Activated CD4-positive, alpha-beta T cell treated with anti-CD3 and anti-CD28 coated beads, Interleukin-2, amount 10 ng/mL, durations not matched to agents 24 days and 14 days (primary cell): ENCODE measurements around the gene ST3GAL6. TPM values are rescaled to one million over a fixed set of nuclear protein-coding genes. Genes with fewer than 3 reads are reported as not detected.
"Not testable (repeated sequence)": the region's sequence is repeated elsewhere in the genome, so short reads cannot be mapped to it uniquely, and the experiment has no call there.

Experiments used
- DNase-seq: peaks from one replicate; pipeline ENCODE4 v3.0.0; 2022
- H3K27ac Mint-ChIP-seq: one replicate; pipeline ENCODE4 v1.8.0; 2022; ENCODE audit warnings: mild to moderate bottlenecking, mixed read lengths
- H3K27me3 Mint-ChIP-seq: one replicate; pipeline ENCODE4 v1.8.0; 2022; ENCODE audit warnings: mixed read lengths
- H3K36me3 Mint-ChIP-seq: one replicate; pipeline ENCODE4 v1.8.0; 2022; ENCODE audit warnings: low read depth, mild to moderate bottlenecking, mixed read lengths
- H3K4me1 Mint-ChIP-seq: one replicate; pipeline ENCODE4 v1.8.0; 2021; ENCODE audit warnings: mixed read lengths
- H3K4me3 Mint-ChIP-seq: one replicate; pipeline ENCODE4 v1.8.0; 2022; ENCODE audit warnings: mild to moderate bottlenecking, moderate library complexity, mixed read lengths
- H3K9me3 Mint-ChIP-seq: one replicate; pipeline ENCODE4 v1.8.0; 2021; ENCODE audit warnings: mixed read lengths
- intact Hi-C: fragments of 100-400 bp; cut with micrococcal nuclease; formaldehyde crosslinking; loops from one replicate; pipeline ENCODE4 v1.15.1; 2023
- total RNA-seq: library from RNA; stranded (reverse); gene quantifications from 2 replicates; pipeline ENCODE4 v1.2.3, GENCODE V29; 2022

Gene ST3GAL6
- total RNA-seq, 1 donor from 2014 or later: not detected

- Mint-ChIP-seq H3K36me3 (no peaks in the 10 kb centered on the region), H3K4me3 (no peak overlapping the region), H3K27ac (no peak overlapping the region), H3K27me3 (no peaks in the 10 kb centered on the region), H3K9me3 (no peaks in the 10 kb centered on the region), H3K4me1 (peaks cover 4% of the 10 kb centered on the region)
- no peak for DNase-seq
- intact Hi-C loops: no loop called here
These were observed 46.4 kb downstream of the ST3GAL6 start for GRCh38 chr3:98809557-98809956.

DNA sequence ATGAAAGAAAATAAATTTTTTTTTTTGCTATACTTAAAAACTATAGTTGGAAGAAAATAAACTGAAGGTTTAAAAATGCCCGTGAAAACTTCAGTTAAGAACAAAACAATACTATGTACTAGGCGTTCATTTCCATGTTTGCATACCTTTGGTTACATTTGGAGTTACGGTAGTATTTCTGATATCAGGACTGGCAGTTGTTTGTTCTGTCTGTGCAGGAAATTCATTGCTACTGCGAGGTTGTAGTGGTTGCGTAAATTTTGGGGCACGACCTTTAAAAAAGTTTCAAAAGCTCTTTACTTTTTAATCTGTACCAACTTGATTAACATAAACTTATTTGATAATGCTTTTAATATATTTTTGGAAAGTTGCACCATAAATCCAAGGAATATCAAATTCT is 47.9 kb downstream of the ST3GAL6 start:
- intact Hi-C loops: loop anchor here (5.0 kb wide), 1 partner anchor 79 kb away; no protein-coding TSS in a partner anchor
- no peaks in the 10 kb centered on the region for H3K27me3 Mint-ChIP-seq
- no peak overlapping the region for H3K27ac Mint-ChIP-seq
- no peak for DNase-seq
- H3K4me3 Mint-ChIP-seq: no peak overlapping the region
- no peaks in the 10 kb centered on the region for H3K9me3 Mint-ChIP-seq
- no peaks in the 10 kb centered on the region for H3K36me3 Mint-ChIP-seq
- peaks cover 4% of the 10 kb centered on the region for H3K4me1 Mint-ChIP-seq

GRCh38 chr3:98812851-98813374 is 49.8 kb downstream of the ST3GAL6 start:
- no peaks in the 10 kb centered on the region for H3K36me3 Mint-ChIP-seq
- H3K4me3 Mint-ChIP-seq: no peak overlapping the region
- H3K27me3 Mint-ChIP-seq: no peaks in the 10 kb centered on the region
- DNase-seq: no peak
- H3K9me3 Mint-ChIP-seq: no peaks in the 10 kb centered on the region
- H3K4me1 Mint-ChIP-seq: peaks cover 2% of the 10 kb centered on the region
- H3K27ac Mint-ChIP-seq: no peak overlapping the region
- intact Hi-C loops: loop anchor here (1.0 to 5.0 kb wide), 3 partner anchors 81 to 774 kb away; no protein-coding TSS in a partner anchor

GRCh38 chr3:98814817-98815420 is 51.8 kb downstream of the ST3GAL6 start:
- Mint-ChIP-seq H3K27me3 (no peaks in the 10 kb centered on the region), H3K4me3 (no peak overlapping the region), H3K9me3 (no peaks in the 10 kb centered on the region), H3K27ac (no peak overlapping the region), H3K36me3 (no peaks in the 10 kb centered on the region), H3K4me1 (no peaks in the 10 kb centered on the region)
- no peak for DNase-seq
- intact Hi-C loops: loop anchor here (5.0 kb wide), 4 partner anchors 83 to 872 kb away; partner anchors contain the start of gene DCBLD2

- H3K36me3 Mint-ChIP-seq: no peaks in the 10 kb centered on the region
- H3K9me3 Mint-ChIP-seq: no peaks in the 10 kb centered on the region
- H3K4me3 Mint-ChIP-seq: no peak overlapping the region
- no peak overlapping the region for H3K27ac Mint-ChIP-seq
- H3K4me1 Mint-ChIP-seq: no peaks in the 10 kb centered on the region
- H3K27me3 Mint-ChIP-seq: no peaks in the 10 kb centered on the region
- no peak for DNase-seq
- intact Hi-C loops: loop anchor here (1.0 to 5.0 kb wide), 4 partner anchors 85 to 870 kb away; partner anchors contain the start of gene DCBLD2
These were observed 54.5 kb downstream of the ST3GAL6 start for GRCh38 chr3:98817547-98818041.

- no peak for DNase-seq
- intact Hi-C loops: no loop called here
- Mint-ChIP-seq H3K9me3 (no peaks in the 10 kb centered on the region), H3K27ac (no peak overlapping the region), H3K36me3 (no peaks in the 10 kb centered on the region), H3K4me3 (no peak overlapping the region), H3K27me3 (peaks cover under 1% of the 10 kb centered on the region), H3K4me1 (no peaks in the 10 kb centered on the region)
These were observed 57.9 kb downstream of the ST3GAL6 start for GRCh38 chr3:98821063-98821462.

DNA sequence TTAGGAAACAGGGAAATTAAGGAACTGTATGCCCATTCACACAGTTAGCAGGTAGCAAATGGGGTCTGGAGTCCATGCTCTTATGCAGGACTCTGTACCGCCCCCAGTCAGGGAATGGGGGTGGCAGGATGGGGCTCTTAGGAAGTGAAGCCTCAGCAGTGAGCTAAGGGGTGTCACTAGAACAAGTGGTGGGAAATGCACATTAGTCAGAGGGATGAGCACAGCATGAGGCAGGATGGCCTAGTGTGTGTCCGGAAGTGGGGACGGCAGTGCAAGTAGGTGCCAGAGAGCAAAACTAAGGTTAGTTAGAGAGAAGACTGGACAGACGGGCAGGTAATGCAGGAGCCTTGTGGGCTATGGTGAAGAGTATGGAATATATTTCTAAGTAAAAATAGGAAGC is 60.7 kb downstream of the ST3GAL6 start:
- intact Hi-C loops: no loop called here
- DNase-seq: no peak
- H3K27ac Mint-ChIP-seq: no peak overlapping the region
- H3K9me3 Mint-ChIP-seq: no peaks in the 10 kb centered on the region
- H3K36me3 Mint-ChIP-seq: no peaks in the 10 kb centered on the region
- H3K27me3 Mint-ChIP-seq: peaks cover 6% of the 10 kb centered on the region
- no peaks in the 10 kb centered on the region for H3K4me1 Mint-ChIP-seq
- no peak overlapping the region for H3K4me3 Mint-ChIP-seq

- no peak overlapping the region for H3K4me3 Mint-ChIP-seq
- no peak for DNase-seq
- H3K27me3 Mint-ChIP-seq: peaks cover 6% of the 10 kb centered on the region
- intact Hi-C loops: no loop called here
- H3K27ac Mint-ChIP-seq: no peak overlapping the region
- no peaks in the 10 kb centered on the region for H3K36me3 Mint-ChIP-seq
- H3K4me1 Mint-ChIP-seq: no peaks in the 10 kb centered on the region
- H3K9me3 Mint-ChIP-seq: no peaks in the 10 kb centered on the region
These were observed 61.1 kb downstream of the ST3GAL6 start for GRCh38 chr3:98824256-98824655.

DNA sequence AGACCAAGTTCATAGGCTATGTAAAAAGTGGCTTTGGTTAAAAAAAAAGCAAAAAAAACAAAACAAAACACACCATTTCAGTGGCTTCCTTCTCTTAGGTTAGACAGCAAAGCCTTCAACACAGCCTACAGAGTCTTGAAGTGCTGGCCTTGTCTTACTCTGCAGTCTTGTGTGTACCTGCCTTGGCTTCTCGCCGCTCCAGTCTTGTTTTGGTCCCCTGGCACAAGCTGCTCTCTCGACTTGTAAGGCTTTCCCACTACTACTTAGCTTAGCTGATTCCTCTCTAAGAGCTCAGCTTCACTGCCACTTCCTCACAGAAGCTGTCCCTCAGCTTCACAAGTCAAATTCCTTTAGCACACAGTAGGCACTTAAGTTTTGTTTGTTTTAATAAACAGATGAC is 63.0 kb downstream of the ST3GAL6 start:
- H3K4me1 Mint-ChIP-seq: no peaks in the 10 kb centered on the region
- peaks cover 6% of the 10 kb centered on the region for H3K27me3 Mint-ChIP-seq
- DNase-seq: no peak
- intact Hi-C loops: no loop called here
- no peak overlapping the region for H3K4me3 Mint-ChIP-seq
- no peak overlapping the region for H3K27ac Mint-ChIP-seq
- no peaks in the 10 kb centered on the region for H3K36me3 Mint-ChIP-seq
- H3K9me3 Mint-ChIP-seq: no peaks in the 10 kb centered on the region

GRCh38 chr3:98827221-98827920 is 64.2 kb downstream of the ST3GAL6 start:
- intact Hi-C loops: no loop called here

DNA sequence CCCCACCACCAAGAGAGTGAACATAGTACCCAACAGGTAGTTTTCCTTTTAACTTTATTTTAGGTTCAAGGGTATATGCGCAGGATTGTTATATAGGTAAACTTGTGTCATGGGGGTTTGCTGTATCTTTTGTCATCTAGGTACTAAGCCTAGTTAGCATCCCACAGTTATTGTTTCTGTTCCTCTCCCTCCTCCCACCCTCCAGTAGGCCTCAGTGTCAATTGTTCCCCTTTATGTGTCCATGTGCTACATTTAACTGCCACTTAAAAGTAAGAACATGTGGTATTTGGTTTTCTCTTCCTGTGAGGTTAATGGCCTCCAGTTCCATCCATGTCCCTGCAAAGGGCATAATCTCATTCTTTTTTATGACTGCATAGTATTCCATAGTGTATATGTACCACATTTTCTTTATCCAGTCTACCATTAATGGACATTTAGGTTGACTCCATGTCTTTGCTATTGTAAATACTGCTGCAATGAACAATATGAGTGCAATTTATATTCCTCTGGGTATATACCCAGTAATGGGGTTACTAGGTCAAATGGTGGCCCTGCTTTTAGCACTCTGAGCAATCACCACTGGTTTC is 66.2 kb downstream of the ST3GAL6 start:
- Mint-ChIP-seq H3K27ac (no peak overlapping the region), H3K36me3 (no peaks in the 10 kb centered on the region), H3K4me3 (no peak overlapping the region), H3K4me1 (no peaks in the 10 kb centered on the region), H3K9me3 (no peaks in the 10 kb centered on the region), H3K27me3 (peaks cover 6% of the 10 kb centered on the region)
- DNase-seq: no peak
- intact Hi-C loops: no loop called here

More at GRCh38 chr3:98827221-98827920, 64.2 kb downstream of the ST3GAL6 start:
- H3K9me3 Mint-ChIP-seq: no peaks in the 10 kb centered on the region
- H3K27ac Mint-ChIP-seq: no peak overlapping the region
- H3K4me3 Mint-ChIP-seq: no peak overlapping the region
- H3K27me3 Mint-ChIP-seq: peaks cover 6% of the 10 kb centered on the region
- no peaks in the 10 kb centered on the region for H3K36me3 Mint-ChIP-seq
- no peak for DNase-seq
- H3K4me1 Mint-ChIP-seq: no peaks in the 10 kb centered on the region

DNA sequence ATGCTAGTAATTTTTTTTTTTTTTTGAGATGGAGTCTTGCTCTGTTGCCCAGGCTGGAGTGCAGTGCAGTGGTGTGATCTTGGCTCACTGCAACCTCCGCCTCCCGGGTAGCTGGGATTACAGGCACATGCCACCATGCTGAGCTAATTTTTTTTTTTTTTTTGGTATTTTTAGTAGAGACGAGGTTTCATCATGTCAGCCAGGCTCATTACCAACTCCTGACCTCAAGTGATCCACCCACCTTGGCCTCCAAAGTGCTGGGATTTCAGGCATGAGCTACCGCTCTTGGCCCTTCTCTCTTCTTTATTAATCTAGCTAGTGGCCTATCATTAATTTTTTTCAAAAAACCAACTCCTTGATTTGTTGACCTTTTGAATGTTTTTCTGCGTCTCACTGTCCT is 67.9 kb downstream of the ST3GAL6 start:
- DNase-seq, H3K27ac Mint-ChIP-seq, H3K27me3 Mint-ChIP-seq, H3K4me1 Mint-ChIP-seq, H3K4me3 Mint-ChIP-seq, H3K36me3 Mint-ChIP-seq, H3K9me3 Mint-ChIP-seq, intact Hi-C loops: not testable (repeated sequence)

DNA sequence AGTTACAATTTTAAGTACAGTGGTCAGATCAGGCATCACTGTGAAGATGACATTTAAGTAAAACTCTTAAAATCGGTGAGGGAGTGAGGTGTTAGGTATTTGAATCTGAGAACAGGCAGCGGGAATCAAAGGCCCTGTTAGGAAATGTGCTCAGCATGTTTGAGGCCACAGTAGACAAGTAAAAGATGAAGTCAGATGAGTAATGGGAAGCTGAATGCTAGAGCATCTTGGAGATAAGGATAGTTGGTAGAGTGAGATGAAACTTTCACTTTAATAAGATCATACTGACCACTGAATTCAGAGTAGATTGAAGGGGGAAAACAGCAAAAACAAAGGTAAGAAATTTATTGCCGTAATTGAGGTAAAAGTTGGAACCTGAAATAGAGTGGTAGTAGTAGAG is 76.7 kb downstream of the ST3GAL6 start:
- H3K27ac Mint-ChIP-seq: no peak overlapping the region
- no peaks in the 10 kb centered on the region for H3K4me1 Mint-ChIP-seq
- H3K9me3 Mint-ChIP-seq: peaks cover 3% of the 10 kb centered on the region
- H3K27me3 Mint-ChIP-seq: no peaks in the 10 kb centered on the region
- H3K4me3 Mint-ChIP-seq: no peak overlapping the region
- H3K36me3 Mint-ChIP-seq: peaks cover 2% of the 10 kb centered on the region
- DNase-seq: no peak
- intact Hi-C loops: no loop called here
